ENCODE data around the gene ZNF132. TPM values are rescaled to one million over a fixed set of nuclear protein-coding genes. Genes with fewer than 3 reads are reported as not detected.
"Not testable (repeated sequence)": the region's sequence is repeated elsewhere in the genome, so short reads cannot be mapped to it uniquely, and the experiment has no call there.

Gene ZNF132
- 2.1 and 2.4 TPM in 2 replicates for total RNA-seq (2014; rRNA removed; shearing (Covaris generic))
- polyA plus RNA-seq (2014; cell fraction: nucleus; rRNA removed), result 3.2 and 4.9 TPM in 2 replicates

- DNase-seq (ENCODE audit: extremely low read depth, low read depth), result peak; percentile 90
Measured at GRCh38 chr19:58439576-58440554, at the start of gene ZNF132. ZNF132 (minus strand) TSS chr19:58440153; CDS start chr19:58439821, 332 bp downstream.

- DNase-seq (ENCODE audit: extremely low read depth, low read depth), result not testable (repeated sequence)
Measured at GRCh38 chr19:58484349-58484748, 44.4 kb upstream of the ZNF132 start.

- DNase-seq (ENCODE audit: extremely low read depth, low read depth), result no peak
Measured at GRCh38 chr19:58483776-58484175, 43.8 kb upstream of the ZNF132 start.

GRCh38 chr19:58482372-58482771 is 42.4 kb upstream of the ZNF132 start:
- no peak for DNase-seq (ENCODE audit: extremely low read depth, low read depth)

- no peak for DNase-seq (ENCODE audit: extremely low read depth, low read depth)
Measured at GRCh38 chr19:58480831-58481230, 40.9 kb upstream of the ZNF132 start.

GRCh38 chr19:58480481-58480830 is 40.5 kb upstream of the ZNF132 start:
- DNase-seq (ENCODE audit: extremely low read depth, low read depth), result no peak

GRCh38 chr19:58479736-58480480 is 40.0 kb upstream of the ZNF132 start:
- DNase-seq (ENCODE audit: extremely low read depth, low read depth), result no peak

- DNase-seq (ENCODE audit: extremely low read depth, low read depth), result no peak
Measured at GRCh38 chr19:58479303-58479702, 39.4 kb upstream of the ZNF132 start.

- DNase-seq (ENCODE audit: extremely low read depth, low read depth), result no peak
Measured at GRCh38 chr19:58477871-58478270, 37.9 kb upstream of the ZNF132 start.

GRCh38 chr19:58477130-58477529 is 37.2 kb upstream of the ZNF132 start:
- no peak for DNase-seq (ENCODE audit: extremely low read depth, low read depth)

GRCh38 chr19:58476498-58477015 is 36.6 kb upstream of the ZNF132 start:
- no peak for DNase-seq (ENCODE audit: extremely low read depth, low read depth)

- DNase-seq (ENCODE audit: extremely low read depth, low read depth), result peak; percentile 87
Measured at GRCh38 chr19:58475714-58476497, 36.0 kb upstream of the ZNF132 start, which contains the start of gene ZNF446. ZNF446 (plus strand) TSS chr19:58476352; CDS start chr19:58477219, 867 bp downstream.

GRCh38 chr19:58474997-58475713 is 35.2 kb upstream of the ZNF132 start:
- DNase-seq (ENCODE audit: extremely low read depth, low read depth), result no peak

- no peak for DNase-seq (ENCODE audit: extremely low read depth, low read depth)
Measured at GRCh38 chr19:58474291-58474996, 34.5 kb upstream of the ZNF132 start.

GRCh38 chr19:58473775-58474174 is 33.8 kb upstream of the ZNF132 start:
- DNase-seq (ENCODE audit: extremely low read depth, low read depth), result no peak

- no peak for DNase-seq (ENCODE audit: extremely low read depth, low read depth)
Measured at GRCh38 chr19:58471736-58472135, 31.8 kb upstream of the ZNF132 start.

GRCh38 chr19:58470837-58471543 is 31.0 kb upstream of the ZNF132 start:
- not testable (repeated sequence) for DNase-seq (ENCODE audit: extremely low read depth, low read depth)

GRCh38 chr19:58469241-58470013 is 29.5 kb upstream of the ZNF132 start:
- DNase-seq (ENCODE audit: extremely low read depth, low read depth), result no peak
